PC-3 (cell line): Measurements from ENCODE around the gene TRPM2. TPM values are rescaled to one million over a fixed set of nuclear protein-coding genes. Genes with fewer than 3 reads are reported as not detected.

Experiments used
- ATAC-seq: fragments of 200-7000 bp; cut with Tn5 transposase; 2 replicates; pipeline ENCODE4 v1.9.1; 2020; ENCODE audit warnings: mild to moderate bottlenecking, moderate library complexity
- BruUV-seq: library from RNA; stranded (reverse); fragments of 400-500 nt; replicated peaks from 2 replicates; lab custom pipeline; 2021; lab: Mats Ljungman, UMichigan
- CTCF ChIA-PET: fragments of 300-600 bp; sonication (Branson Sonifier 250); formaldehyde crosslinking; loops from one replicate; lab custom pipeline; 2022; ENCODE audit warnings: antibody characterized with exemption; lab: Charles Lee
- POLR2A ChIA-PET: fragments of 300-600 bp; sonication (Branson Sonifier 250); formaldehyde crosslinking; loops from one replicate; lab custom pipeline; 2022; ENCODE audit warnings: antibody characterized with exemption; ENCODE audit not compliant: unreplicated experiment; lab: Charles Lee
- DNase-seq: peaks from one replicate; pipeline ENCODE4 v3.0.0-alpha.2; 2015
- H2AFZ ChIP-seq: fragments of 300-600 bp; sonication (generic); 2 replicates; pipeline ENCODE4 v1.6.0; 2016; ENCODE audit warnings: antibody characterized with exemption, low read length
- H3F3A ChIP-seq: fragments of 300-600 bp; sonication (generic); one replicate; pipeline ENCODE4 v1.6.0; 2017; ENCODE audit warnings: antibody characterized with exemption, low read length, control low read depth, mild to moderate bottlenecking; ENCODE audit not compliant: unreplicated experiment
- H3K27ac ChIP-seq: fragments of 300-600 bp; sonication (generic); 2 replicates; pipeline ENCODE4 v1.5.1; 2016; ENCODE audit warnings: mild to moderate bottlenecking, low read length
- H3K27me3 ChIP-seq: fragments of 300-600 bp; sonication (generic); 2 replicates; pipeline ENCODE4 v1.6.1; 2016; ENCODE audit warnings: low read length, mixed read lengths
- H3K36me3 ChIP-seq: fragments of 300-600 bp; sonication (generic); 2 replicates; pipeline ENCODE4 v1.6.1; 2016; ENCODE audit warnings: low read depth, mixed run types, low read length, mixed read lengths
- H3K4me1 ChIP-seq: fragments of 300-600 bp; sonication (generic); 2 replicates; pipeline ENCODE4 v1.5.1; 2016; ENCODE audit warnings: low read length; ENCODE audit not compliant: insufficient read depth
- H3K4me2 ChIP-seq: fragments of 300-600 bp; sonication (generic); 2 replicates; pipeline ENCODE4 v1.6.0; 2016; ENCODE audit warnings: low read length
- H3K4me3 ChIP-seq: fragments of 300-600 bp; sonication (generic); 2 replicates; pipeline ENCODE4 v1.5.1; 2016; ENCODE audit warnings: mild to moderate bottlenecking, low read length, mixed read lengths
- H3K79me2 ChIP-seq: fragments of 300-600 bp; sonication (generic); 2 replicates; pipeline ENCODE4 v1.6.1; 2017; ENCODE audit warnings: low read length, mixed read lengths
- H3K9ac ChIP-seq: fragments of 300-600 bp; sonication (generic); 2 replicates; pipeline ENCODE4 v1.6.0; 2016; ENCODE audit warnings: mild to moderate bottlenecking, low read length
- H3K9me2 ChIP-seq: fragments of 300-600 bp; sonication (generic); replicated peaks from 2 replicates; pipeline ENCODE4 v1.6.1; 2016; ENCODE audit warnings: mixed run types, low read length, mixed read lengths
- H3K9me3 ChIP-seq: fragments of 300-600 bp; sonication (generic); 2 replicates; pipeline ENCODE4 v1.6.1; 2016; ENCODE audit warnings: low read length, mixed read lengths
- H4K20me1 ChIP-seq: fragments of 300-600 bp; sonication (generic); 2 replicates; pipeline ENCODE4 v1.6.1; 2016; ENCODE audit warnings: low read length, mixed read lengths
- CTCF ChIP-seq: fragments of 300-600 bp; sonication (generic); conservative IDR thresholded peaks from 2 replicates; pipeline ENCODE4 v1.5.1; 2017; ENCODE audit warnings: antibody characterized with exemption, low read depth, mild to moderate bottlenecking, low read length
- EZH2 ChIP-seq: fragments of 300-600 bp; sonication (generic); IDR thresholded peaks from one replicate; pipeline ENCODE4 v1.6.1; 2017; ENCODE audit warnings: antibody characterized with exemption, mild to moderate bottlenecking, low read length; ENCODE audit not compliant: unreplicated experiment
- EZH2phosphoT487 ChIP-seq: fragments of 300-600 bp; sonication (generic); IDR thresholded peaks from 2 replicates; pipeline ENCODE4 v1.6.1; 2018; ENCODE audit warnings: mild to moderate bottlenecking, antibody characterized with exemption, low read length, borderline replicate concordance
- intact Hi-C: fragments of 100-400 bp; cut with micrococcal nuclease; formaldehyde crosslinking; loops from 2 replicates; pipeline ENCODE4 v1.9.0; 2023
- total RNA-seq: library from RNA; depleted of rRNA; stranded (reverse); fragments of >200 nt; gene quantifications from 2 replicates; pipeline ENCODE4 v1.2.3, GENCODE V29; 2014

The TRPM2 gene
- total RNA-seq, 1 experiment from 2014 or later = 50.0 TPM

DNA sequence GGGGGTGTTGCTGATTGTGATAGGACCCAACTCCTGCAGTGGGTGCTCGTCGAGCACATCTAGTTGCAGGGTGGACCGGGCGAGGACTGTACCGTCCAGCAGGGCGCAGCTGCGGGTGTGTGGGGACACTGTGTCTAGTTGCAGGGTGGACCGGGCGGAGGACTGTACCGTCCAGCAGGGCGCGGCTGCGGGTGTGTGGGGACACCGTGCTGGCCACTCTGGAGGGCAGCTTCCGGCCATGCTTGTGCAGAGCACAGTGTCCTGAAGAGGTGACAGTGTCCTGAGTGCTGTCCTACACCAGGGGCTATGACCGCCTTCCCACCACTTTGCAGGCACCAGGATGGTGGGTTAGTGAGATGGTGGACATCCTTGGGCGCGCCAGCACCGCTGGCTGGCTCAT, 4.6 kb upstream of the TRPM2 start:
- no TSS peak for BruUV-seq
- H3K4me3 ChIP-seq = no peak overlapping the region
- H3K9ac ChIP-seq = no peak overlapping the region
- 0 out of 2 replicates have a peak overlapping the region, but pooled peaks have one; percentile 19 for H3K4me2 ChIP-seq
- no peaks in the 10 kb centered on the region for H3K9me3 ChIP-seq
- no peaks in the 10 kb centered on the region for H3K36me3 ChIP-seq
- H3K27ac ChIP-seq = no peak overlapping the region
- peak overlapping the region; percentile 73; the same call in 1 of the 2 replicates for H2AFZ ChIP-seq
- H3K79me2 ChIP-seq = no peaks in the 10 kb centered on the region
- no peaks in the 10 kb centered on the region for H3F3A ChIP-seq
- TF ChIP-seq EZH2phosphoT487 (no peak), EZH2 (no peak), CTCF (no peak)
- no peaks in the 10 kb centered on the region; the same call in 1 of the 2 replicates for H3K4me1 ChIP-seq
- H3K27me3 ChIP-seq = peaks cover 37% of the 10 kb centered on the region
- POLR2A ChIA-PET = no interaction called here
- CTCF ChIA-PET = no interaction called here
- H4K20me1 ChIP-seq = no peaks in the 10 kb centered on the region
- H3K9me2 ChIP-seq = no peaks in the 10 kb centered on the region
- intact Hi-C loops = no loop called here
- ATAC-seq = peak; percentile 14
- DNase-seq = no peak

- Histone ChIP-seq H3K36me3 (no peaks in the 10 kb centered on the region), H3K4me3 (no peak overlapping the region), H3K9me2 (no peaks in the 10 kb centered on the region), H3K27me3 (peaks cover 37% of the 10 kb centered on the region), H3K9ac (no peak overlapping the region), H3K79me2 (no peaks in the 10 kb centered on the region), H4K20me1 (no peaks in the 10 kb centered on the region), H3K4me2 (no peak overlapping the region), H3K9me3 (no peaks in the 10 kb centered on the region), H3K4me1 (no peaks in the 10 kb centered on the region; the same call in 1 of the 2 replicates), H3K27ac (no peak overlapping the region), H2AFZ (no peak overlapping the region), H3F3A (no peaks in the 10 kb centered on the region)
- ATAC-seq = no peak
- intact Hi-C loops = no loop called here
- POLR2A ChIA-PET = no interaction called here
- CTCF ChIA-PET = no interaction called here
- no peak for TF ChIP-seq CTCF
- TF ChIP-seq EZH2phosphoT487 = no peak
- TF ChIP-seq EZH2 = no peak
- no TSS peak for BruUV-seq
- DNase-seq = no peak
Measured at GRCh38 chr21:44349416-44349846, 4.0 kb upstream of the TRPM2 start.

GRCh38 chr21:44349847-44350772, 3.3 kb upstream of the TRPM2 start:
- DNase-seq (no peak), ATAC-seq (no peak)
- H3K4me3 ChIP-seq = no peak overlapping the region
- BruUV-seq = no TSS peak
- H3K9me3 ChIP-seq = no peaks in the 10 kb centered on the region
- CTCF ChIA-PET = no interaction called here
- intact Hi-C loops = no loop called here
- H3K9me2 ChIP-seq = no peaks in the 10 kb centered on the region
- no peaks in the 10 kb centered on the region for H4K20me1 ChIP-seq
- H3K27me3 ChIP-seq = peaks cover 37% of the 10 kb centered on the region
- no peak overlapping the region for H3K4me2 ChIP-seq
- no peaks in the 10 kb centered on the region; the same call in 1 of the 2 replicates for H3K4me1 ChIP-seq
- no peaks in the 10 kb centered on the region for H3F3A ChIP-seq
- TF ChIP-seq CTCF (no peak), EZH2 (no peak), EZH2phosphoT487 (no peak)
- POLR2A ChIA-PET = no interaction called here
- H2AFZ ChIP-seq = no peak overlapping the region
- no peak overlapping the region for H3K9ac ChIP-seq
- no peaks in the 10 kb centered on the region for H3K79me2 ChIP-seq
- H3K36me3 ChIP-seq = no peaks in the 10 kb centered on the region
- no peak overlapping the region for H3K27ac ChIP-seq
